Testis (tissue), 2 donors: ENCODE measurements around the gene ESPNL.

ENCODE experiments used
- CTCF ChIP-seq, 3 experiments: fragments of 450-650 bp in 2 of 3; fragments of 200-600 bp in 1 of 3; sonication (generic) in 1 of 3; IDR thresholded peaks; one replicate each; pipeline ENCODE4 v1.5.1; 2016 to 2019; ENCODE audit warnings: antibody characterized with exemption in 3 of 3, mild to moderate bottlenecking in 2 of 3, moderate library complexity in 1 of 3
- POLR2A ChIP-seq: fragments of 450-650 bp; IDR thresholded peaks from one replicate; pipeline ENCODE4 v1.6.1; 2017; ENCODE audit warnings: antibody characterized with exemption, mild to moderate bottlenecking, moderate library complexity

GRCh38 chr2:238138331-238139195 is 38.4 kb downstream of the ESPNL start, which contains the start of gene KLHL30:
- no peak for TF ChIP-seq CTCF (IDR thresholded peaks at IDR 0.05)
- no peak for TF ChIP-seq POLR2A
